AG09319 (cell line): ENCODE results near the gene ARL4A.
A peak's percentile ranks its signal among the peaks of the same experiment; 100 is the strongest.
"Not testable (repeated sequence)": the region's sequence is repeated elsewhere in the genome, so short reads cannot be mapped to it uniquely, and the experiment has no call there.

Experiments
- DNase-seq: peaks from one replicate; pipeline ENCODE4 v3.0.0-alpha.2; 2010; ENCODE audit warnings: low read depth; ENCODE audit errors: extremely low read depth
- CTCF ChIP-seq: IDR thresholded peaks from 2 replicates; pipeline ENCODE4 v1.5.1; 2011; ENCODE audit warnings: low read depth, mild to moderate bottlenecking, inconsistent platforms, low read length, moderate library complexity

ARL4A gene

GRCh38 chr7:12686234-12686890, 1.1 kb upstream of the ARL4A start:
- peak; percentile 69 for DNase-seq
- peak; percentile 53 for TF ChIP-seq CTCF

- TF ChIP-seq CTCF = no peak
- no peak for DNase-seq
Observed at GRCh38 chr7:12687718-12688171, 312 bp downstream of the ARL4A start.

- not testable (repeated sequence) for DNase-seq
Observed at GRCh38 chr7:12688485-12689170, 1.2 kb downstream of the ARL4A start.

- no peak for TF ChIP-seq CTCF
- DNase-seq = no peak
Observed at GRCh38 chr7:12689451-12689850, 2.0 kb downstream of the ARL4A start.

GRCh38 chr7:12690041-12690878, 2.8 kb downstream of the ARL4A start:
- no peak for TF ChIP-seq CTCF

GRCh38 chr7:12691388-12691787, 4.0 kb downstream of the ARL4A start:
- DNase-seq = not testable (repeated sequence)

More at GRCh38 chr7:12690041-12690878, 2.8 kb downstream of the ARL4A start:
- no peak for DNase-seq

GRCh38 chr7:12692035-12692434, 4.6 kb downstream of the ARL4A start:
- no peak for TF ChIP-seq CTCF
- no peak for DNase-seq
